COLO668 (cell line): Measurements from ENCODE around the gene MYZAP.

ENCODE experiments used
- DNase-seq: peaks from one replicate; lab custom pipeline; 2025; ENCODE audit not compliant: unreplicated experiment; lab: John Stamatoyannopoulos, UW

Gene MYZAP

GRCh38 chr15:57656434-57656833, 64.7 kb downstream of the MYZAP start:
- no peak for DNase-seq

GRCh38 chr15:57657619-57658018, 65.9 kb downstream of the MYZAP start:
- DNase-seq, result no peak

GRCh38 chr15:57662091-57662744, 70.5 kb downstream of the MYZAP start:
- no peak for DNase-seq

DNA sequence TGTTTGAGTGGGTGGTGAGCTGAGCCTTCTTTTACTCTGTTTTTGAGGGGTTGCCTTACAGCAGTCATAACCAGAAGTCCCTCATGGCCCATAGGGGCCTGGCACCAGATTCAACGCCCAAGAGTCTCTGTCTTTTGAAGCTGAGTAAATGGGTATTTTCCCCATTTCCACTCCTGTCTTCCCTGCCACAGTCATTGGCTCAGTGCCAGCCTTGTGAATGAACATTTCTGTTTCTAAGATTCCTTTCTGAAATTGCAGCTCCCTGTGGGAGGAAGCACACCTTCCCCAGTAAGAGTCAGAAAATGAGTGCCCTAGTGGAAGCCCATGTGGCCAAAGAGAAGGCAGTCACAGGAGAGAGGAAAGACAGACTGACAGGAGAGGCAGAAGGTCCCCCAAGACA, 71.1 kb downstream of the MYZAP start:
- DNase-seq, result no peak

- no peak for DNase-seq
Measured at GRCh38 chr15:57663262-57663661, 71.6 kb downstream of the MYZAP start.

DNA sequence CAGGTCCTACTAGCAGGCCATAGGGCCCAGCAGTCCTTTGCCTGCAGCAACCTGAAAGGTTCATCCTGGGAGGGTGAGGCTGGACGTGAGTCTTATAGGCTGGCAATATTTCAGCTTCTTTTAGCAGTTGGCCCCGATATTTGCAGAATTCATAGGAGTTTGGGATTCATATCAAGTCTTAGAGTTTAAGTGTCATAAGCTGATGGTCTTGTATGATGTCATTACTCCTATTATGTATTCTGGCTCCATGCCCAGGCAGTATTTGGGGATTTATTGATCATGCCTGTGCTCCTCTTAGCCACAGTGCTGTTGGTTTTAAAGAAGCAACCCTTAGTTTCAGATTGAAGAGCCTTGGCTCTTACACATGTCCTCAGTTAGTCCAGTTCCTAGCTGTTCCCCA, 73.5 kb downstream of the MYZAP start:
- no peak for DNase-seq

DNA sequence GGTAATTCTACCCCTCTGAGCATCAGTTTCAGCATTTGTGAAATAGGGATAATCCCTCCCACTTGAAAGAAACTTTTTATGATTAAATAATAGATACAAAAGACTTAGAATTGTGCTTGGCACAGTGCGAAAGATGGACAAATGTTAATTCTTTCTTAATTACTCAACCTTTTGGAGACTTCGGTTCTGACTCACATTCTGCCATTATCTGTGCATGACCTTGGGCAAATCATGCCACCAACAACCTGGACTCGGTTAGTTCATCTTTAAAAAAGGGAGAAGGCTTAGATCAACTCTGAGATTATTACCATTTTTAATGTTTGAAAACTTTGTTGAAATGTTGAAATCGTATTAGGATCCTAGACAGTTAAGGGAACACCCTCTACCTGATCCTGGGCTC, 74.2 kb downstream of the MYZAP start:
- DNase-seq, result no peak

GRCh38 chr15:57667171-57667849, 75.6 kb downstream of the MYZAP start:
- DNase-seq, result peak; percentile 20

GRCh38 chr15:57668016-57668415, 76.3 kb downstream of the MYZAP start:
- no peak for DNase-seq

- no peak for DNase-seq
Measured at GRCh38 chr15:57671636-57672035, 79.9 kb downstream of the MYZAP start.

- DNase-seq, result no peak
Measured at GRCh38 chr15:57675481-57676181, 83.9 kb downstream of the MYZAP start.

- DNase-seq, result no peak
Measured at GRCh38 chr15:57676585-57676984, 84.9 kb downstream of the MYZAP start.

GRCh38 chr15:57677204-57677603, 85.5 kb downstream of the MYZAP start:
- no peak for DNase-seq

DNA sequence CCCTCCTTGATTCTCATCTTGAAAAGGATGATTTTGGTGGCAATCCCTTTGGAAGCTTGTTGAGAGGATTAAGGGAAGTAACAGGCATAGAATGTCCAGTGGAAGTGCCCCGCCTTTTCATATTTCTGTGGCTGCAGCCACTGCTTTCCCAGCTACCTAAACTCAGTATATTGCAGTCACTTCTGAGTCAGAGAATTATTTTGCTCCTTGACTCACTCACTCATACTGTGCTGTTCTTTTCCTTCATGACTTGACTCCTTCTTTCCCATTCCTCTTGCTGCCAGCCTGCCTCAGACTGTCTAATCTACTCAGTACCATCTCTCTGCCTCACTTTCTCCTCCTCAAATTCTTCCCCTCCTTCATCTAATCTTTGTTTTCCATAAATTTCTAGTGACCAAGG, 88.3 kb downstream of the MYZAP start:
- DNase-seq, result no peak

GRCh38 chr15:57681011-57681410, 89.3 kb downstream of the MYZAP start:
- DNase-seq, result no peak

- no peak for DNase-seq
Measured at GRCh38 chr15:57683481-57683880, 91.8 kb downstream of the MYZAP start.

- peak; percentile 77 for DNase-seq
Measured at GRCh38 chr15:57684491-57685151, 92.9 kb downstream of the MYZAP start.

DNA sequence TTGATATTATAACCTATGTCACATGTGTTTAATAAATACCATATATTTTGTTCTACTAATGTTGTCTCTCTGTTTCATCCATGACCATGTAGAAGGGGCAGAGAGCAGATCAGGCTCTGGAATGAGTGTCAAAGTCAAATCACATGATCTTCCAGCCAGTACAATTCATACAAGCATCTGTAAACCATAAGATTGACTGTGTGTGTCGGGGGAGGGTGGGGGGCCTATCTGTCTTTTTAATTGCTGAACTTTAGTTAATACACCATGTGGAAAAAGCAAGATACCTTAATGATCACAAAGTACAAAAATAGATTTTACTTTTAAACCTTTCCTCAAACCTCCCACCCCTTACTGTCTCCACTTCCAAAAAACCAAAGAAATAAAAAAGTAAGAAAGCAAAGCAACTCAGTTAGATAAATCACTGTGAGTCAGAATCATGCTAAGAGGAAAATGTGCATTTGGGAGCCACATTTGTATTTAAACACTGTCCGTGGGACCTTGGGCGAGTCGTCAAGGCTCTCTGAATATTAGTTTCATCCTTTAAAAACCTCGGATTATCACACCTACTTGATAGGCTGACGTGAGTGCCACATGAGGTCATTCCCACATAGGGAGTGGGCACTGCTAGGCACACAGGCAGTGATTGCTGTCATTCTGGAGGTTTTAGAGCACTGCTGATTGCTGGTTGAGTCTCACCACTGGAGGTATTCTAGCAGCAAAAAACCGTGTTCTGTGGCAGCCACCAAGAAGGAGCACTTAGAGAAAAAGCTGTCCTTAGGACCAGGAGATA, 93.8 kb downstream of the MYZAP start:
- DNase-seq, result no peak

DNA sequence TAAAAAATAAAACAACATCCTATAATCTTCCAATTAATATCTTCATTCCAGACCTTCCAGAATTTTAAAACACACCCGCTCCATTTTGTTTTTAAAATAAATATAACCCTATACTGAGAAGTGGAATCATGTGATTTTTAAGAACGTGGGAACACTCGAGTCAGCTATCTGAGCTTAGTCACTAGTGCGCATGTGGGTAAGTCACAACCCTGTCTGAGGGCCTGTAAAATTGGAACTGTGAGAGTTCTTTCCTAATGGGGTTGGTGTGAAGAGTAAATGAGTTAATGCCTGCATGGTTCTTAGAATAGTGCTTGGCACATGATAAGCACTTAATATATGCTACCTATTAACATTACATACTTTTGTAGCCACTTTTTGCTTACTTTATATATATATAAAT, 95.0 kb downstream of the MYZAP start:
- no peak for DNase-seq

- no peak for DNase-seq
Measured at GRCh38 chr15:57690341-57690966, 98.8 kb downstream of the MYZAP start.

DNA sequence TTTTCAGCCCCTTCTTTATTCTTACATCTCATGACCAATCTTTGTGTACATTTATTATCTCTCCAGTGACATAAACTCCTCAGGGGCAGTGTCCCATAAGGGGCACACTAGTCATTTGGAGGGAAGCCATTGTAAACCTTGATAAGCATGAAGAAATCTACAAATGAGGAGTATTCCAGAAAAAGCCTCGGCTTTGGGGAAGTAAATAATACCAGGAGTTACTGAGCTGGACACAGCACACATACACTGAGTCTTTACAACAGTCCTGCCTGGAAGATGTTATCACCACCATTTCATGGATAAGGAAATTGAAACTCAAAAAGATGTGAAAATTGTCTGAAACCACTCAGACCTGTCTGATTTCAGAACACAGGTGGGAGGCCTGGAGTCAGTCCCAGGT, 99.4 kb downstream of the MYZAP start:
- no peak for DNase-seq
